HS-5 (cell line): ENCODE measurements around the gene CLRN2.
"Not testable (repeated sequence)": the region's sequence is repeated elsewhere in the genome, so short reads cannot be mapped to it uniquely, and the experiment has no call there.

Experiments
- DNase-seq: peaks from one replicate; pipeline ENCODE4 v3.0.0-alpha.2; 2012; ENCODE audit warnings: low read depth

Gene CLRN2

DNA sequence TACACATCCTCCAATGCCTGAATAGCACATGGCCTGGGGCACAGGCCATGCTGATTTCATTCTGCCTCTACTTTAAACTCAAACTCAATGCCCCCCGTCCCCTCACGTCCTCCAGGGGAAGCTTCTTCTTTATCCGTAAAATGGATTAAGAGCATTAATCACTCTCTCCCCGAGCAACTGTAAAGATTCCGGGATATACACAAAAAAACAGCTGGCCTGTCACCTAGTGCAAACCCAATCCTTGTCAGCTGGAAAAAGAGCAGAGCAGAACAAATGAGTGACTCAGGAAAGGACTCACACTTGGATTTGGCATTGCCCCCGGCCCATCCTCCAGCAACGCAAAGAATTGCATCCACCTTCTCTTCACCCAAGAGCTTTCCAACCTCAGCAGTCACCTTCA lies 10.9 kb upstream of the CLRN2 start:
- DNase-seq, result no peak

DNA sequence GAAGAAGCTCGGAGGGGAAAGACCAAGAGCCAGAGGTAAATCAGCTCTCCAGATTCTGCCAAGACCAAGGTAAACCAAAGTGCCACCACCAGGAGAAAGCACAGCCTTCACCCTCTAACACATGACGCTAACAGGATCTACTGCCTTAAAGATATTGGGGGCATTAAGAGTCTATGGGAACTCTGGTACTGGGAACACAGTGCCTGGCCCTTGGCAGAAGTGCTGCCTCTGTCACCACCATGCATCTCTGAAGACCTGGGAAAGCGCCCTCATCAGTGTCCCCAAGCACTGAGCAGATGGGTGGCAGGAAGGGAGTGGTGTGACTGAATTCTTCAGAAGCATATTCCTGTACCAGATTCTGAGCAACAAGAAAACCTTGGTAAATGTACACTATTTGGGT lies 4.4 kb upstream of the CLRN2 start:
- DNase-seq, result no peak

DNA sequence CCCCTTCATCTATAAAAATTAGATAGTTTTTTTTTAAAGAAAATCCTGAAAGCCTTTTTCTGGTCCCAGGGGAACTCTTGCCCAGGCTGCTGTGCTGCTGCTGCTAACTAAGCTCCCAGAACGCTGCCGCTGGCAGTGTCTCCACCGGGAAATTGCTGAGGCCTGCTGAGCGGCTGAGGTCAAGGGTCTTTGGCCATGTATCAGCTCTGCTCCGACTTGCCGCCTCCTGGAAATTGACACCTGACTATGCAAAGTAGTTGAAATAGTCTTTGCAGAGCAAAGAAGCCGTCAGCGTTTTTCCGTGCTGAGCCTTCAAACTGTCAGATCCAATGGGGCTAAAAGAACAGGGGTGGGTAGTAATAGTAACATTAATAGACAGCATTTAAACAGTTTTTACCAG lies 3.9 kb upstream of the CLRN2 start:
- no peak for DNase-seq

DNA sequence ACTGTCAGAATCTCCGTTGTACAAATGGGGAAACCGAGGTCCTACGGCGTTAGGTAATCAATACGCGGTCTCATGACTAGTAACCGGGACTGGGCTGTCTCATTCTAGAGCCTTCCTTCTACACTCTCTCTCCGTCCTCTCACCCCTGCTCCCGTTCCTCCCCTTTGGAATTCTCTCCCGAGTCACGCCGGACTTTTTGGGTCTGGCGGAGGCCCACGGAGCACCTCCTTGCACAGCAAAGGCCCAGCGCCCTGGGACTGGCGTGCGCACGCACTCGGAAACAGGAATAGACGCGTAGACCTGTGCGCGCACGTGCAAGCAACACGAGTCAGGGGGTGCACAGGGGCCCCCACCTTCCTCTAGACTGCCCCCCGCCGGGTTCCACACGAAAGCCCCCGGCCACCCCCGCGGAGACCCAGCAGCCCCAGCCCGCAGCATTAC lies 3.4 kb upstream of the CLRN2 start:
- no peak for DNase-seq

DNA sequence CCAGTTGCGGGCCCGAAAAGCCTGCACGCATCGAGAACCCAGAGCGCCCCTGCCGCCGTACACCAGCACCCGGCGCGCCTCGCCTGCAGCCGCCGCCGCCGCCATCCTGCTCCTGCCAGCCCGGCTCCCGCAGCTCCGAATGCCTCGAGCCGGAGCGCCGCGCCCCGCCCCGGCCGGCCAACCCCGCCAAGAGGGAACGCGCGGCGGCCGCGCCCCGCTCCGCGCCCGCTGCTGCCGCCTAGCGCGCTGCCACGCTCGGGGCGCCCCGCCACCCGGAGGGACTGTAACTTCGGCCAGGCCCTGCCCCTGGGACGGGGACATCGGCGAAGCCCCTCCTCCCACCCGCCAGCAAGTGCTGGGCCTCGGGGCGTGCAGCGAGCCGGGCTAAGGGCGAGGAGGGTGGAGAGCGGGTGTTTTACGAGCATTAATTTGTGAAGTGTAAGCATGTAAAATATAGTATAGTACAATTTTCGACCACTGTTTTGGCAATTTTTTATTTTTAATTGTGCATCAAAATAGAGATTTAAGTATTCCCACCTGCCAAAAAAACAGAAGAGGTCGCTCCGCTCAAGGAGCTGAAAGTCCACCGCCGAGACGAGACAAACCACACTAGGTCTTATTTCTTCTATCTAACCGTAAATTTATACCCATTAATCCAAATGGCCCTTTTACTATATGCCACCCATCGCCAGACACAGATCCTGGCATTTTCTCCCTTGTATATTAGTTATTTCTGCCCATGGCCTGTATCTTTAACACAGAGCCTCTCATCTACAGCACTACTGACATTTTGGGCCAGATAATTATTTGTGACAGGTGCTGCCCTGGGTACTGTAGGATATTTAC lies 2.8 kb upstream of the CLRN2 start, which contains the start of gene QDPR:
TSS of gene QDPR (minus strand) at position 141 of the 846 bp plus-strand sequence. CDS start at position 105, 36 bp downstream.
- no peak for DNase-seq

DNA sequence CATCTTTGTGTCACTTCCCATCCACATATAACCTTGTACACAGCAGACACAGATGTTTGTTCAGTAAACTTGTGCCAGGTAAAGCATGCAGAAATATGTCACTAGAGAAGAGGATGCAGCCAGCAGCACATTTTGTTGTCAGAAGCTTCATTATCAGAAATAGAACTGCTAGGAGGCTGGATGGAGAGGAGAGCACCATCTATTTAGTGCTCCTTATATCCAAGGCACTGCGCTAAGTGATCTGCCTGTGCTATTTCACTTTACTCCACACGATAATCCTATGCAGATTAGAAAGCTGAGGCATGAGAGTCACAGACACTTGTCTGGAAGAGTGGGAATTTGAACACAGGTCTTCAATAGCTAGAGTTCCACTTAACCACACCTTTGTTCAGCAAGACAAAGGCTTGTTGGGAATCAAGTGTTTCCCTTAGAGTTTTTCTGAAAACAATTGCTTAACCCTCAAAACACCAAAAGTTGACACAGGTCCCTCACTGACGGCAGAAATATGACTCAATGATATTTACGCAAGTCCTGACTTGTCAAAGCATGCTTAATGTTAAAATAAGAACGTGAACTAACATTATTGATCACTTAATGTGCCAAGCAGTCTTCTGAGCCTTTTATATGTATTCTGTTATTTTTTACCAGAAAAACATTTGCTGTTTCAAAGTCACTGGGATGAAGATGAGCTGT lies 1.8 kb upstream of the CLRN2 start:
- DNase-seq, result no peak

DNA sequence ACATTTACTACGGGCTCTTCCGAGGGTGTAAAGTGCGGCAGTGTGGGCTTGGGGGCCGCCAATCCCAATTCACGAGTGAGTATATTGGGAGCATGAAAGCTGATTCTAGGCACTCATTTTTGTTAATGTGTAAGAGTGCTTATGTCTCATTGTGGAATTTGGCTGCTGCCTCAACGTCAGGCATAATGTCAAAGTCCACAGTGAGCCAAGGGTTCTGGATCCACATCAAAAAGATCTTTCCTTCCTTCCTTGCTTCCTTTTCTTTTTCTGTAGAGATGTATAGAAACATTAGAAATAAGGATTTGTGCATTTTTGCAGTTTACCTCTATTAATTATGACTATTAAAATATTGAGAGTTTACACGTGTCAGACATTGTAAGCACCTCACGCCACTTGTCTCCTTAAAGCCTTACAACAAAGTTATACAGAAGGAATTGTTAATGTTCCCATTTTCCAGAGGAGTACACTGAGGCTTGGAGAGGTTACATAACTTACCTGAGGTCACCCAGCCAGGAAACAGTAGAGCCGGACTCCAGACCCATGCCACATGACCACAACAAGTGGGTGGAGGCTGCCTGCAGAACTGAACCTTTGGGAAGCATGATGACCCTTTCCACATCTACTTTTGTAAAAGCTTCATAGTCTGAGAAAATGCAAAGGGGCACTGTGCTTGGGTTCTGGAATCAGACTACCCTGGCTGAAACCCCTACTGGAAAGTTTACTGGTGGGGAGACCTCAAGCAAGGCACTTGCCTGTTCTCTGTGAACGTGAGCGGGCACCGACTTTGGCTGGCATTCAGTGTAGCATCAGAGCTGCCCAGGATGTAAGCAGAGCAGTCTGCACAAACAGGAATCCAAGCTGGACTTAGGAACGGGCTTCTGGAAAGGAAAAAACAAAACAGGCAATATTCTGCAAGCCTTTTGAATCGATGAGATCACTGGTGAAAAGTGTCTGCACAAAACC lies 761 bp downstream of the CLRN2 start:
- DNase-seq, result no peak

DNA sequence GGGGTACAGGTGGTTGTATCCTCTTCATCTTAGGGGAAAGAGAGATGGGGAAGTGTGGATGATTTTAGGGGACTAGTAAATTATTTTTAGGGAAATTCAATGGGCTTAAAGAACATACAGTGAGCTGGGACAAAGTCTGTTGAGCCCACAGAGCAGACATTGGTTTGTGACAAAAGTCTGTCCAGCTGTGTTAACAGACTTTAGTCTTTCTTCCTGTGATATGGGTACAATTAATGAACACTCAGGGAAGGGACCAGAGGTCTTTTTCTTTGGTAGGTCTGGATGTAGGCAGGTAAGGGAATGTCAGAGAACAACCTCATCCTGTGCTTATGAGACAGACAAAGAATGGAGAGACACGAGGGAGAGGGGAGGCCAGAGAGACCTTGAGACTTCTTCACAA lies 2.0 kb downstream of the CLRN2 start:
- no peak for DNase-seq

DNA sequence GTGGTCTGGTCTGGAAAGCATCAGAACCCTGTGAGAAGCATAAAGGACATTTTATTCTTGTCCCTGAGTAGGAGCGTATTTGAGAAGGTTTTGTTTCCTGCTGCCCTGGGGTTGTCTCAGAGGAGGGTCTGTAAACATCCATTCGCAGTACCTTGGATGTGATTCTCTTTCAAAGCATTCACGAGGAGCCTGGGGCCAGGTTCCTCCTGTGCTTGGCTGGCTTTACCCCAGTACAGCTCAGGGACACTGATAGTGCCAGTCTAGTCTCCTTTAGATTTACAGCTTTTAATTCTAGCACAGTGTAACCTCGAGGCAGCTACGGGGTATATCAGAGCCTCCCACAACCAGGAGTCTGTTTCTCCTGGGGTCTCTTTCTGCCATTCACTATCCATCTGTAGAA lies 2.7 kb downstream of the CLRN2 start:
- DNase-seq, result no peak

DNA sequence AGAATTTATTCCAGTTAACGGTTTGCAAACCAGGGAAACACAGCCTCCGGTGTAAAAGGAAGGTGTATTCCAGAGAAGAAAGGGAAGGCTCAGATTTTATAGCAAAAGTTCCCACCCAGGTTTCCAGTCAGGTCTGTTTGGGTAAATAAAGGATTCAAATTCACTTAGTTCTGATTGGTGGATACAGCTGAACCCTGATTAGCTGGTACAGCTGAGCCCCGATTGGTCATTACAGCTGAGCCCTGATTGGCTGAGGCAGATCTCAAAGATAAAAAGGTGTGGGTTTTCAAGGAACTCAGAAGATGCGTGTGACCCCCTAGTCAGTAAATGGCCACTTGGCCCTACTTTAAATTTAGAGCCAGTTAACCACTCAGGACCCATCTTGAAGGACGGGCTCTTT lies 6.6 kb downstream of the CLRN2 start:
- DNase-seq, result no peak

DNA sequence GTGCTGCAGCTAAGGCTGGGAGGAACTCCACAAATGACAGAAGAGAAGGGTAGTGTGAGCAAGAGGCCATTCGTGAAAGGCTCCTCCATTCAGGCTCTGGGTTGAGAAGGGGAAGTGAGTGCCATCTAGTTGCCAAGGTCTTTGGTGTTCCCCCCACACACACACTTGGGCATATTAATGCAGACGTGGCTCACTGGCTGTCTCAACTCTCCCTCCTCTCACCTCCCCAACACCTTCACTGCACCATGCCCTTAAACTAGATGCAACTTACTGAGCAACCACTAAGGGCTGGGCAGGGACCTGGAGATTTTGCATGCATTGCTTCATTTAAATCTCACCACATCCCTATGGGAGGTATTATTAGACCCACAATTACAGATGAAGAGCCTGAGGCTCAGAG lies 8.7 kb downstream of the CLRN2 start:
- no peak for DNase-seq

DNA sequence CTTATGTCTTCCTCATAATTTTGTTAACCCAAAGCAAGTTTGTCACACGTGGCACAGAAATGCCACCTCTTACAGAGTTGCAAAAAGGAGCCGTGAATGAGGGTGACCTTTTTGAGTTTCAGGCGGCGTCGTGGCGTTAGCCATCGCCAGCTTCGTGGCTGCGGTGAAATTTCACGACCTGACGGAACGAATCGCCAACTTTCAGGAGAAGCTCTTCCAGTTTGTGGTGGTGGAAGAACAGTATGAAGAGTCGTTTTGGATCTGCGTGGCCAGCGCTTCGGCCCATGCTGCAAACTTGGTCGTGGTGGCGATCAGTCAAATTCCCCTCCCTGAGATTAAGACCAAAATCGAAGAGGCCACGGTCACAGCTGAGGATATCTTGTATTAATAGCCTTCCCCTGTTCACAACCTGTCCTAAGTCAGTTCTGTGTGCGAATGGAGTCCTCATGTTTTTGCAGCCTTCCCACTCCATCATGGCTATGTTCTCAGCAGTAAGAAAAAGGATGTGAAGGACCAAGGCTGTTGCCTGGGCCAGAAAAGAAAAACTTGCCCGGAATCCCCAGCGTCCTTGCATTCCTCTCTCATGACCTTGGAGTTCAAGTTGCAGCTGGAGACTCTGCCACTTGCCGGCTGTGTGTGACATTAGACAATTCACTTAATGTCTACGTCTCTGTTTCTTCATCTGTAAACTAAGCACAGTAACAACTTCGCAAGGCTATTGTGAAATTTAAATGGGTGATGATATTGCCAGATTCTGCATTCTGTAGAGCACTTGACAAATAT lies 11.9 kb downstream of the CLRN2 start:
- no peak for DNase-seq

DNA sequence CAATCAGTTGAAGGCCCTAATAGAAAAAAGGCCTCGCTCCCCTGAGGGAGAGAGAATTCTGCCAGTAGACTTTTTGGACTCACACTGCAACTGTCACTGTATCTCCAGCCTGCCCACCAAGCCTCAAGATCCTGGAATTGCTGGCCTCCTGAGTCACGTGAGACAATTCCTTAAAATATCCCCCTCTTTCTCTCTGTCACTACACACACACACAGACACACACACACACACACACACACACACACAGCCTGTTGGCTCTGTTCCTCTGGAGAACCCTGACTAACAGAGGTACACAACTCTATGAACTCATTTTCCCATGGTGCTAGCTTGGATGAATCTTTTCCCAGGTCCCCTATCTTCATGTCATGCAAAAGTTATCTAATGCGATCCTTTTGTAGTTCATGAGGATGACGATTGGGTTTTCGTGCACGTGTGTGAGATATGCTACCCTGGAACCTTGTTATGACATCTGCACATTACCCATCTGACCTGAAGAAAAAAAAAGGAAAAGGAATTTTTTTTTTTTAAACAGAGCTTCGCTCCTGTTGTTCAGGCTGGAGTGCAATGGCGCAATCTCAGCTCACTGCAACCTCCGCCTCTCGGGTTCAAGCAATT lies 13.7 kb downstream of the CLRN2 start:
- no peak for DNase-seq

DNA sequence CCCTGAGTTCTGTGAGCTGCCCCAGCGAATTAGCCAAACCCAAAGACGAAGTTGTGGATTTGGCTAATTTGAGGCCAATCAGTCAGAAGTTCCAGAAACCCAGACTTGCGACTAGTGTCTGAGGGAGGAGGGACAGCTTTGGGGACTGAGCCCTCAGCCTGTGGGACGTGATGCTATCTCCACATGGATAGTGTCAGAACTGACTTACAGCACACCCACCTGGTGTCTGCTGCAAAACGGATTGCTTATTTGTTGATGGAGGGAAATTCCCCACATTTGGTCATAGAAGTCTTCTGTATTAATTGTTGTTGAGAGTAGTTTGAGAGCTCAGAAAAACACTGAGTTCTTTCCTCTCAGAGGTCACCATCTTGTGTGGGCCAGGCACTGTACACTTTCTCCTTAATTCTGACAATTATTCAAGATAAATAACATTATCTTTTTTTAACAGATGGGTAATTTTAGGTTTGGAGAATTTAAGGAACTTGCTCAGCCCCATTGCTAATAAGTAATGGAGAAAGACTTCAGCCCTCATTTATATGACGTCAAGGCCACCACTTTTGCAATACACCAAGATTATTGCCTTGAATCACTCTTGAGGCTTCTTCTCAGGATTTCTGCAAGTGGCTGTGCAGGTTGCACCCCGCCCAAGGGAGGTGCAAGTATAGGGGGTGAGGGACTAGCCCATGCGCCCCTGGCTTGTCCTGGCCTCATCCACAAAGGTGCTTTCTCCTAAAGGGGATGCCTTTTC lies 16.7 kb downstream of the CLRN2 start:
- no peak for DNase-seq

DNA sequence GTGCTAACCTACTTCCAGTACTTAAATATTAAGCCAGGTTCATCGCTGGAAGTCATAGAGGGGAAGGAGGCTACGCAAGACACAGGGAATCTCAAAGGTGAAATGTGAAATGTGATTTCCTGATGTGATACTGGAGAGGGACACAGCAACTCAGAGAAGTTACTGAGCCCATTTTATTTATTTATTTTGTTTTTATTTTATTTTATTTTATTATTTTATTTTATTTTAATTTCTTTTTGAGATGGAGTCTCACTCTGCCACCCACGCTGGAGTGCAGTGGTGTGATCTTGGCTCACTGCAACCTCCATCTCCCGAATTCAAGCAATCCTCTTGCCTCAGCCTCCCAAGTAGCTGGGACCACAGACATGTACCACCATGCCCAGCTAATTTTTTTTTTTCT lies 19.7 kb downstream of the CLRN2 start:
- no peak for DNase-seq

DNA sequence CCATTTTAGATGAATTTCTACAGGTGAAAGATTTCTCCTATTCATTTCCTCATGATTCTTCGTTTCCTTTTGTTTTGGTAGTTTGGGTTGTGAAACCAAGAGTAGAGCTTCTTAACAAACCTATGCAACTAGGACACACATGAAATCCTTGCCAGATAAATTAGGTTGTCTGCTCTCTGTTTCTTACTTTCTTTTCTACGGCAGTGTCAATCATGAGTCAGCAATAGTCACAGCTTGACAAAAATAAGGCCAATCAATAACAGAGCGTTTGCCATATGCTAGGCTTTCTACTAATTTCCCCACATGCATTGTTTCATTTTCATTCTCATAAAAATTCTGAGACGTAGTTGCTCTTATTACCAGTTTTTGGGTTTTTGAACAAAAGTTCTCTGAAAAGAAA lies 20.3 kb downstream of the CLRN2 start:
- DNase-seq, result no peak

DNA sequence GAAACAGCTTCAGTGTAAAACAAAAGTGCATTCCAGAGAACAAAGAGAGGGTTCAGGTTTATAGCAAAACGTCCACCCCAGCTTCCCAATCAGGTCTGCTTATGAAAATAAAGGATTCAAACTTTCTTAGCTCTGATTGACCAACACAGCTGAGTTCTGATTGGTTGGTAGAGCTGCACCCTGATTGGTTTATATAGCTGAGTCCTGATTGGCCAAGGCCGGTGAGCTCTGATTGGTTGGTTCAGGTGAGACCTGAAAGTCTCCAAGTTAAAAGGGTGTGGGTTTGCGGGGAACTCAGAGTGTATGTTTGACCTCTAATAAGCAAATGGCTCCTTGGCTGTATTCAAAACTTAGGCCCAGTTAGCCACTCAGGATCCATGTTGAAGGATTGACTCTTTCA lies 20.9 kb downstream of the CLRN2 start:
- DNase-seq, result no peak

DNA sequence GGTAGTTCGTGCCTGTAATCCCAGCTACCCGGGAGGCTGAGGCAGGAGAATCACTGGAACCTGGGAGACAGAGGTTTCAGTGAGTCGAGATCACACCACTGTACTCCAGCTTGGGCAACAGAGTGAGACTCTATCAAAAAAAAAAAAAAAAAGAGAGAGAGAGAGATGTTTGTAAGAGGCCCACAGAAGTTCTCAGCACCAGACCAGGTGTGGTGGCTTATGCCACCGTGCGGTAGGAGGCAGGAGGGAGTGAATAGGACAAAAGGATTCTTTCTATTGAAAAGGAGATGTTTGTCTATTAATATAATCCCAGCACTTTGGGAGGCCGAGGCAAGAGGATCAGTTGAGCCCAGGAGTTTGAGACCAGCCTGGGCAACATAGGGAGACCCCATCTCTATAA lies 22.1 kb downstream of the CLRN2 start:
- not testable (repeated sequence) for DNase-seq

DNA sequence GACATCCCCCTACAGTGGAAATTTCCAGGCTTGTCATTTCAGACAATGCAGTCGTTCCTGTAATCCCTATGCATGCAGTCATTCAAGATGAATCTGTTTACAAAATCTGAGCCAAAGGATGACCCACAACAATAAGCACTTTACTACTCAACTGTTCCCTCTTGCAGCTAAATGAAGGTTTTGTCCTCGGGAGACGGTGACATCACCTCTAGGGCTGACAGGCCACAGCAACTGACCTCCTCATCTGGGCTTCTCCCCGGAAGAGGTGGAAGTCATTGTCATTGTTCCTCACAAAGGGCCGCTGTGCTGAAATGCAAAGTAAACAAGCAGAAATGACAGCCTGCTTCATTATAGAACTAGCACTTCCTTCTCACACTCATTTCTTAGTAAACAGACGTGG lies 29.2 kb downstream of the CLRN2 start:
- DNase-seq, result no peak

DNA sequence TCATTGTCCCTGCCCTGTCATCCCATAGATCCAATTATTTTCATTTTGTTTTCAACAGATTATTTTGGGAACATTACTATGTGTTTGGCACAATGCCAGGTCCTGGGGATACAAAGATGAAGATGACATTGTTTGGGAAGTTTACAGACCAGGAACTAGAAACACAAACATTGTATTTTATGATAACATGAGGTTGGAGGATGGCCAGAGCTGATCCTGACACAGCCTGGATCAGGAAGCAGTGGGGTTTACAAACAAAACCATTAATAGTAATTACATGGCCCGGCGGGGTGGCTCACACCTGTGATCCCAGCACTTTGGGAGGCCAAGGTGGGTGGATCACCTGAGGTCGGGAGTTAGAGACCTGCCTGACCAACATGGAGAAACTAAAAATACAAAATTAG lies 29.9 kb downstream of the CLRN2 start:
- no peak for DNase-seq
